LNCAP (cell line): Measurements from ENCODE around the gene AKNAD1.

Experiments
- CTCF ChIP-seq: fragments of 450-650 bp; IDR thresholded peaks from 2 replicates; pipeline ENCODE4 v1.5.1; 2017; ENCODE audit warnings: mild to moderate bottlenecking

AKNAD1 gene

DNA sequence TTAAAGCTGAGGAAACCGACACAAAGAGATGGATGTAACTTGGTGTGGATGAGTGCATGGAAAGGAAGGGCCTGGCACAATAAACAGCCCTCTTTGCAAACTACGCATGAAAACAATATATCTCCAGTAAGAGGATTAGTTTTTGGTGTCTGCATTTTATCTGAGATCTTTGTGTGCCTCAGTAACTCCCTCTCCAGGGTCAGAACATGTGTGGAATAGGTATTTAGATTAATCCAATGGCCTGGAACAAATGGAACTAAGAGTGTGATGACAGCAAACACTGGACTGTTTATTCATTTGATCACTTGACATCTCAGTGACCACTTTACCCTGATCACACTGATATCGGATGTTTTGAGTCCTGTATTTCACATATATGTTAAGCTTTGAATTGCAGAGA lies 45.3 kb downstream of the AKNAD1 start:
- no peak for TF ChIP-seq CTCF

GRCh38 chr1:108808438-108808837 lies 48.5 kb downstream of the AKNAD1 start:
- no peak for TF ChIP-seq CTCF

DNA sequence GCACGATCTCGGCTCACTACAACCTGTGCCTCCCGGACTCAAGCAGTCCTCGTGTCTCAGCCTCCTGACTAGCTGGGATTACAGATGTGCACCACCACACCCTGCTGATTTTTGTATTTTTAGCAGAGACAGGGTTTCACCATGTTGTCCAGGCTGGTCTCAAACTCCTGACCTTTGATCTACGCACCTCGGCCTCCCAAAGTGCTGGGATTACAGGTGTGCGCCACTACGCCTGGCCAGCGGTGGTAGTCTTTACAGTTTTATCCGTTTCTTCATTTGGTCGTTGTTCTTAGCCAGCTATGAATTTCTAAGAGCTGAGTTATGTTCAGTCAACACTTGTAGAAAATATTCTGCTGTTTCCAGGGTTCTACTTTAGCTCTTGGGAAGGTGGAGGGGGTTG lies 53.3 kb downstream of the AKNAD1 start:
- no peak for TF ChIP-seq CTCF

DNA sequence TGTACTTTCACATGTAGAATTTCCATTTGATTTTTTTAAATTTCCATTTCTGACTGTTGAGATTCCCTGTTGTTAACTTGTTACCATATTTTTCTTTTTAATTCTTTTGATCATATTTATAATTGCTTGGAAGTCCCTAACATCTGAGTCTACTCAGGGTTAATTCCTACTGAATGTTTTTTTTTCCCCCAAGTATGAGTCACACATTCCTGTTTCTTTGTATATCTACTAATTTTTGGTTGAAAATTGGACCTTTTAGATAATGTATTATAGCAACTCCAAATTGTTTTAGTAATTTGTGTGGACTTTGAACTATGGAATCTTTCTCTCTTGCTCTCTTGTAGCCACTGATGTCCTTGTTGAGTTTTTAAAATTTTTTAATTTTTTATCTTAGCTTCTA lies 55.8 kb downstream of the AKNAD1 start:
- no peak for TF ChIP-seq CTCF

- TF ChIP-seq CTCF = no peak
These were observed 57.9 kb downstream of the AKNAD1 start for GRCh38 chr1:108799001-108799400.

GRCh38 chr1:108792420-108792819 lies 64.5 kb downstream of the AKNAD1 start:
- no peak for TF ChIP-seq CTCF

DNA sequence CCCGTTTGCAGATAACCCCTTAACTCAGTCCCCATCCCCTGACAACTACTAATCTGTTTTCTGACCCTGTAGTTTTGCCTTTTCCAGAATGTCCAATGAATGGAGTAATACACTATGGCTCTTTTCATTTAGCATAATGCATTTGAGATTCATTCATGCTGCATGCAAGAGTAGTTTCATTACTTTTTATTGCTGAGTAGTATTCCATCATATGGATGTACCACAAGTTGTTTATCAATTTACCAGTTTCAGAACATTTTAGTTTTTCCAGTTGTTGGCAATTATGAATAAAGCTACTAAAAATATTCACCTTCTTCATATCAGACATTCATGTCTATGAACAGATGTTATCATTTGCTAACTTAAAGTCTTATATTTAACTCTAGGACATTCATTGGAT lies 65.1 kb downstream of the AKNAD1 start:
- no peak for TF ChIP-seq CTCF

- TF ChIP-seq CTCF = no peak
These were observed 71.0 kb downstream of the AKNAD1 start for GRCh38 chr1:108785880-108786279.
